Activated CD8-positive, alpha-beta memory T cell treated with anti-CD3 and anti-CD28 coated beads, Interleukin-2, amount 50 U/mL, for 1 hour (primary cell): ENCODE measurements around the gene IMMP2L.

Experiments
- DNase-seq: peaks from one replicate; pipeline ENCODE4 v3.0.0-alpha.2; 2020; ENCODE audit errors: extremely low read depth

The IMMP2L gene

GRCh38 chr7:110803602-110804143, 758.6 kb downstream of the IMMP2L start:
- DNase-seq: no peak

- DNase-seq: no peak
These were observed 760.8 kb downstream of the IMMP2L start for GRCh38 chr7:110801502-110801901.

- no peak for DNase-seq
These were observed 761.3 kb downstream of the IMMP2L start for GRCh38 chr7:110800984-110801383.

- DNase-seq: no peak
These were observed 764.6 kb downstream of the IMMP2L start for GRCh38 chr7:110797656-110798055.

GRCh38 chr7:110790992-110791391, 771.3 kb downstream of the IMMP2L start:
- DNase-seq: no peak

- no peak for DNase-seq
These were observed 775.8 kb downstream of the IMMP2L start for GRCh38 chr7:110786328-110786965.

- no peak for DNase-seq
These were observed 777.5 kb downstream of the IMMP2L start for GRCh38 chr7:110784749-110785148.

- DNase-seq: no peak
These were observed 781.6 kb downstream of the IMMP2L start for GRCh38 chr7:110780712-110781111.

- no peak for DNase-seq
These were observed 783.0 kb downstream of the IMMP2L start for GRCh38 chr7:110779339-110779738.

- DNase-seq: no peak
These were observed 787.2 kb downstream of the IMMP2L start for GRCh38 chr7:110775046-110775445.

- DNase-seq: no peak
These were observed 788.2 kb downstream of the IMMP2L start for GRCh38 chr7:110774071-110774470.

- DNase-seq: no peak
These were observed 789.7 kb downstream of the IMMP2L start for GRCh38 chr7:110772615-110773014.

- DNase-seq: no peak
These were observed 790.6 kb downstream of the IMMP2L start for GRCh38 chr7:110771717-110772116.

GRCh38 chr7:110767550-110768110, 794.7 kb downstream of the IMMP2L start:
- DNase-seq: no peak

GRCh38 chr7:110766864-110767263, 795.4 kb downstream of the IMMP2L start:
- no peak for DNase-seq

- DNase-seq: no peak
These were observed 797.4 kb downstream of the IMMP2L start for GRCh38 chr7:110764852-110765251.

GRCh38 chr7:110762546-110763225, 799.6 kb downstream of the IMMP2L start:
- no peak for DNase-seq

- no peak for DNase-seq
These were observed 802.0 kb downstream of the IMMP2L start for GRCh38 chr7:110760341-110760740.

GRCh38 chr7:110759069-110759468, 803.2 kb downstream of the IMMP2L start:
- no peak for DNase-seq

- DNase-seq: no peak
These were observed 807.6 kb downstream of the IMMP2L start for GRCh38 chr7:110754649-110755048.

GRCh38 chr7:110750931-110751605, 811.2 kb downstream of the IMMP2L start:
- DNase-seq: no peak

GRCh38 chr7:110733221-110733620, 829.1 kb downstream of the IMMP2L start:
- no peak for DNase-seq
